Testis (tissue), 5 donors: ENCODE data around the gene B3GALT4. TPM values are rescaled to one million over a fixed set of nuclear protein-coding genes. Genes with fewer than 3 reads are reported as not detected.
A peak's percentile ranks its signal among the peaks of the same experiment; 100 is the strongest.

Source experiments
- DNase-seq: peaks from one replicate; pipeline ENCODE4 v3.0.0-alpha.2; 2019
- H3K27ac ChIP-seq, 2 donors: fragments of 200-600 bp; sonication (generic); one replicate each; pipeline ENCODE4 v1.5.1; 2019
- H3K27me3 ChIP-seq: fragments of 200-600 bp; sonication (generic); one replicate; pipeline ENCODE4 v1.5.1; 2019
- H3K36me3 ChIP-seq: fragments of 200-600 bp; sonication (generic); one replicate; pipeline ENCODE4 v1.5.1; 2017; ENCODE audit warnings: low read depth; ENCODE audit errors: missing control alignments
- H3K4me1 ChIP-seq: fragments of 200-600 bp; sonication (generic); one replicate; pipeline ENCODE4 v1.5.1; 2019
- H3K4me3 ChIP-seq, 2 donors: fragments of 200-600 bp; sonication (generic); one replicate each; pipeline ENCODE4 v1.5.1; 2017 to 2019
- H3K9me3 ChIP-seq: fragments of 200-600 bp; sonication (generic); one replicate; pipeline ENCODE4 v1.5.1; 2017
- CTCF ChIP-seq, 3 experiments: fragments of 450-650 bp in 2 of 3; fragments of 200-600 bp in 1 of 3; sonication (generic) in 1 of 3; IDR thresholded peaks; one replicate each; pipeline ENCODE4 v1.5.1; 2016 to 2019; ENCODE audit warnings: antibody characterized with exemption in 3 of 3, mild to moderate bottlenecking in 2 of 3, moderate library complexity in 1 of 3
- POLR2A ChIP-seq: fragments of 450-650 bp; IDR thresholded peaks from one replicate; pipeline ENCODE4 v1.6.1; 2017; ENCODE audit warnings: antibody characterized with exemption, mild to moderate bottlenecking, moderate library complexity
- WGBS, 2 donors: methylation state at CpG; one replicate each; pipeline ENCODE4 v1.1.5; 2018; 5-methylcytosine and 5-hydroxymethylcytosine counted together
- intact Hi-C: fragments of 100-400 bp; cut with DNase I; formaldehyde crosslinking; loops from one replicate; pipeline ENCODE4 v1.15.1; 2023; ENCODE audit warnings: low total_unique reads
- long read RNA-seq, 2 donors: transcript quantifications; one replicate each; lab custom pipeline, GENCODE V29; 2026
- polyA plus RNA-seq: library from polyadenylated mRNA; stranded (reverse); fragments of 350-450 nt; fragmentation: Illumina TruSeq; extraction: RNeasy Lipid Tissue Mini Kit (QIAGEN cat#74804); gene quantifications from one replicate; pipeline ENCODE4 v1.2.3, GENCODE V29; 2014; ENCODE audit warnings: low read depth, low replicate concordance; ENCODE audit not compliant: insufficient read depth
- total RNA-seq, 2 donors: library from RNA; depleted of rRNA; stranded (reverse); fragments of >200 nt; gene quantifications; one replicate each; pipeline ENCODE4 v1.2.3, GENCODE V29; 2016

Gene B3GALT4
- total RNA-seq, result 10 to 100 TPM; 18.0 to 18.3 TPM
- 55.4 TPM for polyA plus RNA-seq
- long read RNA-seq, donor 1, transcript B3GALT4-204 (1 exons, 1,694 nt), result major isoform, 7 of 7 reads
- long read RNA-seq, donor 1, partial matches to known transcripts, result 0 of 7 reads
- long read RNA-seq, donor 1, other reads (novel, unspliced or antisense), result 0 of 7 reads
- long read RNA-seq, donor 2, transcript B3GALT4-204 (1 exons, 1,694 nt), result major isoform, 7 of 12 reads
- long read RNA-seq, donor 2, partial matches to known transcripts, result 0 of 12 reads
- long read RNA-seq, donor 2, other reads (novel, unspliced or antisense), result 5 of 12 reads

DNA sequence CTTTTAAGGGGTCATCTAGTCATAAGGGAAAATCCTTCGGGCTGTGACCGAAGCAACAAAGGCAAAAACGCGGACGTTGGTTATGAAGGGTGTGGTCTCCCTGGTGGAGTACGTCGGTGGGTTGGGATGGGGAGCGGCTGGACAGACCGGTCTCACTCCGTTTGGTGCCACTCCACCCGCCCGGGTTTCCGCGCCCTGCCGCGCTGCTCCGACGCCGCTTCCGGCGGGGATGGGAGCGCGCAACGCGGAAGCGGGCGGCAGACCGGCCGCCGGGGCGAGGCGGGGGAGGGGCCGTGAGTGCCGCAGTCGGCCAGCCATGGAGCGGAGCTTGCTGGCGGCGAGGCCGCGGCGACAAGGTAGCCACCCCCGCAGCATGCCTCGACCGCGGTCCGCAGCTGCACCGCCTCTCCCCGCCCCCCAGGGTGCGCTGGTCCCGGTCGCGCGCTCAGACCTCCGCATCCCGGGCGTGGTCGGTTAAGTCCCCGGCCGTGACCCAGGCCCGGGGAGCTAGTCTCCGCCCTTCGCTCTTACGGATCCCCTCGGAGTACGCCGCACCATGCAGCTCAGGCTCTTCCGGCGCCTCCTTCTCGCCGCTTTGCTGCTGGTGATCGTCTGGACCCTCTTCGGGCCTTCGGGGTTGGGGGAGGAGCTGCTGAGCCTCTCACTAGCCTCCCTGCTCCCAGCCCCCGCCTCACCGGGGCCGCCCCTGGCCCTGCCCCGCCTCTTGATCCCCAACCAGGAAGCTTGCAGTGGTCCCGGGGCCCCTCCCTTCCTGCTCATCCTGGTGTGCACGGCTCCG is at the start of gene B3GALT4:
B3GALT4 (plus strand) TSS at position 260 of the 799 bp plus-strand sequence; CDS start at position 557, 297 bp downstream.
- H3K4me3 ChIP-seq, result peak within 1 kb of the TSS; percentile 60 to 81
- intact Hi-C loops, result no loop called here
- no peak for TF ChIP-seq POLR2A
- peak in 2 of 3 experiments; percentile 44 for TF ChIP-seq CTCF (IDR thresholded peaks at IDR 0.05)
- H3K4me1 ChIP-seq, result peaks cover 27% of the 10 kb centered on the region
- peak within 1 kb of the TSS; percentile 79 to 87 for H3K27ac ChIP-seq
- 0 to 2% methylated on average over 46 to 62 of the region's 80 CpGs for WGBS, 2 donors
- H3K9me3 ChIP-seq, result no peaks in the 10 kb centered on the region
- peak; percentile 81 for DNase-seq
- no peaks in the 10 kb centered on the region for H3K36me3 ChIP-seq
- no peaks in the 10 kb centered on the region for H3K27me3 ChIP-seq

- no peak overlapping the region for H3K27ac ChIP-seq
- H3K36me3 ChIP-seq, result no peaks in the 10 kb centered on the region
- intact Hi-C loops, result loop anchor here (5.0 kb wide), 1 partner anchor 88 kb away; no protein-coding TSS in a partner anchor
- H3K27me3 ChIP-seq, result no peaks in the 10 kb centered on the region
- 29 to 32% methylated on average over 6 of the region's 6 CpGs for WGBS, 2 donors
- no peak overlapping the region for H3K4me3 ChIP-seq
- TF ChIP-seq POLR2A, result no peak
- TF ChIP-seq CTCF (IDR thresholded peaks at IDR 0.05), result no peak
- no peaks in the 10 kb centered on the region for H3K4me1 ChIP-seq
- no peaks in the 10 kb centered on the region for H3K9me3 ChIP-seq
- DNase-seq, result no peak
Observed at GRCh38 chr6:33235221-33235634, 41.7 kb upstream of the B3GALT4 start.

- intact Hi-C loops, result loop anchor here (5.0 kb wide), 1 partner anchor 89 kb away; no protein-coding TSS in a partner anchor
- DNase-seq, result no peak
- H3K4me1 ChIP-seq, result no peaks in the 10 kb centered on the region
- no peak overlapping the region for H3K27ac ChIP-seq
- TF ChIP-seq CTCF (IDR thresholded peaks at IDR 0.05) (no peak), POLR2A (no peak)
- H3K9me3 ChIP-seq, result no peaks in the 10 kb centered on the region
- no peak overlapping the region for H3K4me3 ChIP-seq
- H3K36me3 ChIP-seq, result no peaks in the 10 kb centered on the region
- H3K27me3 ChIP-seq, result no peaks in the 10 kb centered on the region
Observed at GRCh38 chr6:33236328-33236727, 40.6 kb upstream of the B3GALT4 start.

GRCh38 chr6:33236852-33237251 is 40.1 kb upstream of the B3GALT4 start:
- Histone ChIP-seq H3K4me3 (no peak overlapping the region), H3K27me3 (no peaks in the 10 kb centered on the region), H3K4me1 (no peaks in the 10 kb centered on the region), H3K36me3 (no peaks in the 10 kb centered on the region), H3K9me3 (no peaks in the 10 kb centered on the region), H3K27ac (peak overlapping the region in 1 of 2 donors; percentile 7)
- TF ChIP-seq POLR2A, result no peak
- no peak for TF ChIP-seq CTCF (IDR thresholded peaks at IDR 0.05)
- intact Hi-C loops, result loop anchor here (5.0 kb wide), 1 partner anchor 90 kb away; no protein-coding TSS in a partner anchor
- DNase-seq, result no peak
- WGBS, 2 donors, result 90 to 91% methylated on average over 6 of the region's 6 CpGs
